Panc1 (cell line): Measurements from ENCODE around the gene DPEP3.

ENCODE experiments used
- CTCF ChIP-seq: fragments of 450-650 bp; IDR thresholded peaks from 2 replicates; pipeline ENCODE4 v1.5.1; 2017; ENCODE audit warnings: mild to moderate bottlenecking
- POLR2AphosphoS5 ChIP-seq: IDR thresholded peaks from 2 replicates; pipeline ENCODE4 v1.6.1; 2012; ENCODE audit warnings: mild to moderate bottlenecking, low read depth, low read length, moderate library complexity
- REST ChIP-seq, 2 experiments: IDR thresholded peaks; 2 replicates each; pipeline ENCODE4 v1.6.1; 2011 to 2012; ENCODE audit warnings: low read depth in 2 of 2, control low read depth in 1 of 2, low read length in 1 of 2, mild to moderate bottlenecking in 1 of 2, moderate library complexity in 1 of 2; ENCODE audit not compliant: insufficient read depth in 1 of 2
- SIN3A ChIP-seq: IDR thresholded peaks from 2 replicates; pipeline ENCODE4 v1.6.1; 2012; ENCODE audit warnings: low read depth, mild to moderate bottlenecking, low read length, moderate library complexity, borderline replicate concordance; ENCODE audit not compliant: insufficient read depth
- TCF7L2 ChIP-seq: IDR thresholded peaks from 2 replicates; pipeline ENCODE4 v1.6.1; 2011; ENCODE audit warnings: mild to moderate bottlenecking, low read depth, low read length, inconsistent platforms

GRCh38 chr16:67940446-67941089 lies 39.7 kb downstream of the DPEP3 start:
- no peak for TF ChIP-seq CTCF
- no peak for TF ChIP-seq REST (IDR thresholded peaks at IDR 0.05; ENCODE audit: insufficient read depth in 1 of 2, low read depth in 2 of 2, low read length in 1 of 2)
- no peak for TF ChIP-seq POLR2AphosphoS5
- no peak for TF ChIP-seq TCF7L2
- no peak for TF ChIP-seq SIN3A
